Measurements from ENCODE around the gene SCNN1A. TPM values are rescaled to one million over a fixed set of nuclear protein-coding genes. Genes with fewer than 3 reads are reported as not detected.

The SCNN1A gene
- total and polyA plus RNA-seq, 2 donors from 2014 or later: 225 to 452 TPM

DNA sequence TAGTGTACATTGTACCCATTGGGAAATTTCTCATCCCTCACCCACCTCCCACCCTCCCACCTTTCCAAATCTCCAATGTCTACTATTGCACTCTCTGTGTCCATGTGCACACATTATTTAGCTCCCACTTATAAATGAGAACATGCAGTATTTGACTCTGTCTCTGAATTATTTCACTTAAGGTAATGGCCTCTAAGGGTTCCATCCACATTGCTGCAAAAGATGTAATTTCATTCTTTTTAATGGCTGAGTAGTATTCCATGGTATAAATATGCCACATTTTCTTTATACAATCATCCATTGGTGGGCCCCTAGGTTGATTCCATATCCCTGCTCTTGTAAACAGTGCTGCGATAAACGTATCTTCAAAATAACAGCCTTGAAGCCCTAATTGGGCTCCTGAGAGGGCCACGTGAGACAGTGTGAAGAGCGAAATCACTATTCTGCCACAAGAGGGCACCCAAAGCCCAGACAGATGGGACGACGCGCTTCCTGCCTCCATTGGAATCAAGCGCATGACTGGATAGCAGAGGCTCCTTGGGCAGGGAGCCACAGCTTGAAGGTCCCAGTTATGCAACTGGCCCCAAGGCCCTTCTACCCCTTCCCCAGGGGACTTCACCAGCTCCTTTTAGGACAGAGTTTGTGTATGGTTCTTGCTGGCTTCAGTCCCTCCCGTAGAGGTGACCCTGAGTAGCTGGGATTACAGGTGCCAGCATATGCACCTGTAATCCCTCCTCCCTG is 48.1 kb upstream of the SCNN1A start:
- TF ChIP-seq, protein P1, sequence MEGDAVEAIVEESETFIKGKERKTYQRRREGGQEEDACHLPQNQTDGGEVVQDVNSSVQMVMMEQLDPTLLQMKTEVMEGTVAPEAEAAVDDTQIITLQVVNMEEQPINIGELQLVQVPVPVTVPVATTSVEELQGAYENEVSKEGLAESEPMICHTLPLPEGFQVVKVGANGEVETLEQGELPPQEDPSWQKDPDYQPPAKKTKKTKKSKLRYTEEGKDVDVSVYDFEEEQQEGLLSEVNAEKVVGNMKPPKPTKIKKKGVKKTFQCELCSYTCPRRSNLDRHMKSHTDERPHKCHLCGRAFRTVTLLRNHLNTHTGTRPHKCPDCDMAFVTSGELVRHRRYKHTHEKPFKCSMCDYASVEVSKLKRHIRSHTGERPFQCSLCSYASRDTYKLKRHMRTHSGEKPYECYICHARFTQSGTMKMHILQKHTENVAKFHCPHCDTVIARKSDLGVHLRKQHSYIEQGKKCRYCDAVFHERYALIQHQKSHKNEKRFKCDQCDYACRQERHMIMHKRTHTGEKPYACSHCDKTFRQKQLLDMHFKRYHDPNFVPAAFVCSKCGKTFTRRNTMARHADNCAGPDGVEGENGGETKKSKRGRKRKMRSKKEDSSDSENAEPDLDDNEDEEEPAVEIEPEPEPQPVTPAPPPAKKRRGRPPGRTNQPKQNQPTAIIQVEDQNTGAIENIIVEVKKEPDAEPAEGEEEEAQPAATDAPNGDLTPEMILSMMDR (IDR thresholded peaks at IDR 0.05; ENCODE audit: borderline replicate concordance, extremely low read depth, insufficient read depth): peak; percentile 93
- H3K4me1 ChIP-seq (ENCODE audit: control insufficient read depth in 2 of 3, insufficient read depth in 2 of 3, low read depth in 1 of 3, low read length in 3 of 3): peaks cover 0 to 4% (median 4%) of the 10 kb centered on the region in 3 donors
- H3K27ac ChIP-seq (ENCODE audit: low read depth in 2 of 2, low read length in 2 of 2): peak overlapping the region in 1 of 2 donors; percentile 68
- H3K36me3 ChIP-seq (ENCODE audit: control insufficient read depth in 2 of 3, insufficient read depth in 3 of 3, low read length in 3 of 3): no peaks in the 10 kb centered on the region
- peak; percentile 83 to 97 (median 93) for DNase-seq
- peak overlapping the region in 1 of 3 donors; percentile 38 for H3K9ac ChIP-seq (ENCODE audit: low read length in 3 of 3)
- intact Hi-C loops (cut with DNase I): no loop called here
- H3K27me3 ChIP-seq (ENCODE audit: control insufficient read depth, insufficient read depth, low read length): no peaks in the 10 kb centered on the region
- H3K4me3 ChIP-seq (ENCODE audit: low read length in 3 of 3): peak overlapping the region in 1 of 3 donors; percentile 23
- no peaks in the 10 kb centered on the region for H3K9me3 ChIP-seq (ENCODE audit: control insufficient read depth in 2 of 3, insufficient read depth in 1 of 3, low read length in 3 of 3)
- peak; percentile 38 for FAIRE-seq

DNA sequence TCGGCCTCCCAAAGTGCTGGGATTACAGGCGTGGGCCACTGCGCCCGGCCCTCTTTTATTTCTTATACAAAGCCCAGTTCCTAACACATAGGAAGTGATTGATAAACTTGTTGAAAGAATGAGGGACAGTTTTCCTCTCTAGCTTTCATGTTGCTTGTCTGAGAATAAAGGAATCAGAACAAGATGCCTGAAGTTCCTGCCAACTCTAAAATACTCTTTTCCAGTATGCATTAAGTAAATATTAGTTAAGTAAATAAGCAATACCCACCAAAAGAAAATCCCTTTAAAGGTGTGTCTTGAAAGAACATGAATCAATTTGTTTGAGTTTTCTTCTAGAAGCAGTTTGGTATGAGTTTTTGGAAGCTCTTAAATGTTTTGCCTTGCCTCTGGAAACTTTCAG is 45.0 kb upstream of the SCNN1A start:
- TF ChIP-seq, protein P1 (IDR thresholded peaks at IDR 0.05; ENCODE audit: borderline replicate concordance, extremely low read depth, insufficient read depth): no peak
- intact Hi-C loops (cut with DNase I): no loop called here
- FAIRE-seq (no peak), DNase-seq (no peak)
- H3K9me3 ChIP-seq (ENCODE audit: control insufficient read depth in 2 of 3, insufficient read depth in 1 of 3, low read length in 3 of 3): no peaks in the 10 kb centered on the region
- no peaks in the 10 kb centered on the region for H3K27me3 ChIP-seq (ENCODE audit: control insufficient read depth, insufficient read depth, low read length)
- H3K4me3 ChIP-seq (ENCODE audit: low read length in 3 of 3): no peak overlapping the region
- H3K27ac ChIP-seq (ENCODE audit: low read depth in 2 of 2, low read length in 2 of 2): no peak overlapping the region
- no peak overlapping the region for H3K9ac ChIP-seq (ENCODE audit: low read length in 3 of 3)
- H3K36me3 ChIP-seq (ENCODE audit: control insufficient read depth in 2 of 3, insufficient read depth in 3 of 3, low read length in 3 of 3): no peaks in the 10 kb centered on the region
- H3K4me1 ChIP-seq (ENCODE audit: control insufficient read depth in 2 of 3, insufficient read depth in 2 of 3, low read depth in 1 of 3, low read length in 3 of 3): peaks cover 0 to 4% (median 4%) of the 10 kb centered on the region in 3 donors

DNA sequence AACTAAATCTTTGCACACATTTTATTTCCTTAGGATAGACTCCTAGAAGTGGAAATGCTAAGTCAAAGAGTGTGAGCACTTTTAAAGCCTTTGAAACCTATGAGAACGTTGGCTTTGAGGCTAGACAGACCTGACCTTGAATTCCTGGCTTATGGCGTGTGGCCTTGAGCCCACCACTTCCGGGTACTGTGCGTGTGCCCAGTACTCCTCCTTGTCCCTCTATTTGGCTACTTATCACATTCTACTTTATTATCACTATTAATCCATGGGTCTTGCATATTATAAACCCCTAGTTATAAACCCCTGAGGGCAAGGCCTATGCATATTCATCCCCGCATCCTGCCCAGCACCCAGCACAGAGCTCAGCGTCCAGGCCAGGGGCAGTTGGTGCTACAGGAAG is 43.4 kb upstream of the SCNN1A start:
- Histone ChIP-seq H3K9me3 (ENCODE audit: control insufficient read depth in 2 of 3, insufficient read depth in 1 of 3, low read length in 3 of 3) (no peaks in the 10 kb centered on the region), H3K36me3 (ENCODE audit: control insufficient read depth in 2 of 3, insufficient read depth in 3 of 3, low read length in 3 of 3) (peaks cover 0 to 2% (median 0%) of the 10 kb centered on the region in 3 donors), H3K27ac (ENCODE audit: low read depth in 2 of 2, low read length in 2 of 2) (no peak overlapping the region), H3K27me3 (ENCODE audit: control insufficient read depth, insufficient read depth, low read length) (no peaks in the 10 kb centered on the region), H3K9ac (ENCODE audit: low read length in 3 of 3) (no peak overlapping the region), H3K4me1 (ENCODE audit: control insufficient read depth in 2 of 3, insufficient read depth in 2 of 3, low read depth in 1 of 3, low read length in 3 of 3) (peaks cover 0 to 2% (median 1%) of the 10 kb centered on the region in 3 donors), H3K4me3 (ENCODE audit: low read length in 3 of 3) (no peak overlapping the region)
- intact Hi-C loops (cut with DNase I): loop anchor here (10.0 kb wide), 1 partner anchor 46 kb away; no protein-coding TSS in a partner anchor
- FAIRE-seq: no peak
- TF ChIP-seq, protein P1 (IDR thresholded peaks at IDR 0.05; ENCODE audit: borderline replicate concordance, extremely low read depth, insufficient read depth): no peak
- no peak for DNase-seq
